Panc1 (cell line): Measurements from ENCODE around the gene RNF168.
A peak's percentile ranks its signal among the peaks of the same experiment; 100 is the strongest.

ENCODE experiments used
- POLR2AphosphoS5 ChIP-seq: IDR thresholded peaks from 2 replicates; pipeline ENCODE4 v1.6.1; 2012; ENCODE audit warnings: mild to moderate bottlenecking, low read depth, low read length, moderate library complexity
- TCF7L2 ChIP-seq: IDR thresholded peaks from 2 replicates; pipeline ENCODE4 v1.6.1; 2011; ENCODE audit warnings: mild to moderate bottlenecking, low read depth, low read length, inconsistent platforms
- TF ChIP-seq, protein P1 (sequence below): fragments of 450-650 bp; IDR thresholded peaks from 2 replicates; pipeline ENCODE4 v1.5.1; 2017; ENCODE audit warnings: mild to moderate bottlenecking
- TF ChIP-seq, protein P2 (sequence below), 2 experiments: IDR thresholded peaks; 2 replicates each; pipeline ENCODE4 v1.6.1; 2011 to 2012; ENCODE audit warnings: low read depth in 2 of 2, control low read depth in 1 of 2, low read length in 1 of 2, mild to moderate bottlenecking in 1 of 2, moderate library complexity in 1 of 2; ENCODE audit not compliant: insufficient read depth in 1 of 2

DNA sequence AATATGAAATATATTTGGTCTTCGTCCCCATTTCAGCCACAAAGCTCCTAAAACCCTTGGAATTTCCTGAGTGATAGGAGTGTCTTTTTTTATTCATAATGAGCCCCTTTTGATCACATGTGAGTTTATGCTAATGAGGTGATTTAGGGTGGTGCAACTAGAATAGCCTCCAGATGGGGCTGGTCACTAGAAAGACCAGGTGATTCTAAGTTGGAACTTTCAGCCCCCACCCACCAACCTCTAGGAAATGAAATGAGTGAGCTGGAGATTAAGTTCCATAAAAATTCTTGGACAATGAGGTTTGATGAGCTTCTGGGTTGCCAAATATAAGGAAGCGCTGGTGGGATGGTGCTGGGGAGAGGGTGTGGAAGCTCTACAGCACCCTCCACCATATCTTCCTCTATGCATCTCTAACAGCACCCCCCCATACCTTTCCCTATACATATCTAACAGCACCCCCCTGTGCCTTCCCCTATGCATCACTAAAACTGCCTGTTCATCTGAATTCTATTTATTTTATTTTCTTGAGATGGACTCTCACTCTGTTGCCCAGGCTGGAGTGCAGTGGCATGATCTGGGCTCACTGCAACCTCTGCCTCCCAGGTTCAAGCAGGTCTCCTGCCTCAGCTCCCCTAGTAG is 13.7 kb upstream of the RNF168 start:
- TF ChIP-seq, protein P1, sequence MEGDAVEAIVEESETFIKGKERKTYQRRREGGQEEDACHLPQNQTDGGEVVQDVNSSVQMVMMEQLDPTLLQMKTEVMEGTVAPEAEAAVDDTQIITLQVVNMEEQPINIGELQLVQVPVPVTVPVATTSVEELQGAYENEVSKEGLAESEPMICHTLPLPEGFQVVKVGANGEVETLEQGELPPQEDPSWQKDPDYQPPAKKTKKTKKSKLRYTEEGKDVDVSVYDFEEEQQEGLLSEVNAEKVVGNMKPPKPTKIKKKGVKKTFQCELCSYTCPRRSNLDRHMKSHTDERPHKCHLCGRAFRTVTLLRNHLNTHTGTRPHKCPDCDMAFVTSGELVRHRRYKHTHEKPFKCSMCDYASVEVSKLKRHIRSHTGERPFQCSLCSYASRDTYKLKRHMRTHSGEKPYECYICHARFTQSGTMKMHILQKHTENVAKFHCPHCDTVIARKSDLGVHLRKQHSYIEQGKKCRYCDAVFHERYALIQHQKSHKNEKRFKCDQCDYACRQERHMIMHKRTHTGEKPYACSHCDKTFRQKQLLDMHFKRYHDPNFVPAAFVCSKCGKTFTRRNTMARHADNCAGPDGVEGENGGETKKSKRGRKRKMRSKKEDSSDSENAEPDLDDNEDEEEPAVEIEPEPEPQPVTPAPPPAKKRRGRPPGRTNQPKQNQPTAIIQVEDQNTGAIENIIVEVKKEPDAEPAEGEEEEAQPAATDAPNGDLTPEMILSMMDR = peak; percentile 28; the same call in 1 of the 2 replicates
- TF ChIP-seq, protein P2, sequence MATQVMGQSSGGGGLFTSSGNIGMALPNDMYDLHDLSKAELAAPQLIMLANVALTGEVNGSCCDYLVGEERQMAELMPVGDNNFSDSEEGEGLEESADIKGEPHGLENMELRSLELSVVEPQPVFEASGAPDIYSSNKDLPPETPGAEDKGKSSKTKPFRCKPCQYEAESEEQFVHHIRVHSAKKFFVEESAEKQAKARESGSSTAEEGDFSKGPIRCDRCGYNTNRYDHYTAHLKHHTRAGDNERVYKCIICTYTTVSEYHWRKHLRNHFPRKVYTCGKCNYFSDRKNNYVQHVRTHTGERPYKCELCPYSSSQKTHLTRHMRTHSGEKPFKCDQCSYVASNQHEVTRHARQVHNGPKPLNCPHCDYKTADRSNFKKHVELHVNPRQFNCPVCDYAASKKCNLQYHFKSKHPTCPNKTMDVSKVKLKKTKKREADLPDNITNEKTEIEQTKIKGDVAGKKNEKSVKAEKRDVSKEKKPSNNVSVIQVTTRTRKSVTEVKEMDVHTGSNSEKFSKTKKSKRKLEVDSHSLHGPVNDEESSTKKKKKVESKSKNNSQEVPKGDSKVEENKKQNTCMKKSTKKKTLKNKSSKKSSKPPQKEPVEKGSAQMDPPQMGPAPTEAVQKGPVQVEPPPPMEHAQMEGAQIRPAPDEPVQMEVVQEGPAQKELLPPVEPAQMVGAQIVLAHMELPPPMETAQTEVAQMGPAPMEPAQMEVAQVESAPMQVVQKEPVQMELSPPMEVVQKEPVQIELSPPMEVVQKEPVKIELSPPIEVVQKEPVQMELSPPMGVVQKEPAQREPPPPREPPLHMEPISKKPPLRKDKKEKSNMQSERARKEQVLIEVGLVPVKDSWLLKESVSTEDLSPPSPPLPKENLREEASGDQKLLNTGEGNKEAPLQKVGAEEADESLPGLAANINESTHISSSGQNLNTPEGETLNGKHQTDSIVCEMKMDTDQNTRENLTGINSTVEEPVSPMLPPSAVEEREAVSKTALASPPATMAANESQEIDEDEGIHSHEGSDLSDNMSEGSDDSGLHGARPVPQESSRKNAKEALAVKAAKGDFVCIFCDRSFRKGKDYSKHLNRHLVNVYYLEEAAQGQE (IDR thresholded peaks at IDR 0.05; ENCODE audit: insufficient read depth in 1 of 2, low read depth in 2 of 2, low read length in 1 of 2) = no peak
- no peak for TF ChIP-seq POLR2AphosphoS5
- no peak for TF ChIP-seq TCF7L2
